Renal pelvis (tissue), 4 donors: ENCODE data around the gene KREMEN2. TPM values are rescaled to one million over a fixed set of nuclear protein-coding genes. Genes with fewer than 3 reads are reported as not detected.
A peak's percentile ranks its signal among the peaks of the same experiment; 100 is the strongest.

Experiments used
- DNase-seq: peaks from one replicate; pipeline ENCODE4 v3.0.0-alpha.2; 2013
- polyA plus RNA-seq, 3 donors: library from polyadenylated mRNA; unstranded; fragments of 120-200 nt; gene quantifications; one replicate each; pipeline ENCODE4 v1.2.1, GENCODE V29; 2013; ENCODE audit not compliant: insufficient read length in 3 of 3

KREMEN2 gene
- polyA plus RNA-seq, 3 donors = 2.5 to 3.6 (median 3.5) TPM

DNA sequence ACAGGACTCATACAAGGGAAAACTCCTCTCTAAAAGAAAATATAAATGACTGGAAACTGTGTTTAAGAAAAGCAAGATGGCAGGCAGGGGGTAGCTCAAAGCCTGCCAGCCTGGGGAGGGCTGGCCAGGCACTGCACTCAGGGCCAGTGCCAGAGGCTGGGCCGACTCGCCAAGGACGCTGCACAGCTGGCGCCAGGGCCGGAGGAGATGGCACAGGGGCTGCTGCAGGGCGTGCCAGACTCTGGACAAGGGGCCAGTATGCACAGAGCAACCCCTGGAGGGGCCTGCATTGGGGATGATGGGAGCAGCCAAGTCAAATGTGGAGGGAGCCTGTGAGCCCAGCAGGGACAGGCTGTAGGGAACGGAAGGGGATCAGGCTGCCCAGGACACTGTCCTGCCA lies 12.1 kb downstream of the KREMEN2 start:
- no peak for DNase-seq

DNA sequence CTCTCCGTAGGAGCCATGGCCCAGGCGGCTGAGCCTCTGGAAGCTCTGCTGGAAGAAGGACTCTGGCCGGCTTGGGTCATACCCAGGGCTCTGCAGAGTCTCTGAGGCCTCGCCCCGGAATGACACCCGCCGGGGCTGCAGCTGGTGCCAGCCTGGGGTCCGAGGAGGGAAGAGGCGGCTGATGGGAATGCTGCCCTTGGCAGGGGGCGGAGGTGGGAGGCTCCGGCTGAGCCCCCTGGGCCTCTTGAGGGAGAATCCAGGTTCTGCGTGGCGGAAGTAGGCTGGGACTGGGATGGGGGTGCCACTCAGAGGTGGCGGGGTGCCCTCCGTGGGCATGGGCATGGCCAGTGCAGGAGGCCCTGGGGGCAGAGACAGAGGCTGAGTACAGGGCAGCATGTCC lies 12.6 kb downstream of the KREMEN2 start:
- no peak for DNase-seq

DNA sequence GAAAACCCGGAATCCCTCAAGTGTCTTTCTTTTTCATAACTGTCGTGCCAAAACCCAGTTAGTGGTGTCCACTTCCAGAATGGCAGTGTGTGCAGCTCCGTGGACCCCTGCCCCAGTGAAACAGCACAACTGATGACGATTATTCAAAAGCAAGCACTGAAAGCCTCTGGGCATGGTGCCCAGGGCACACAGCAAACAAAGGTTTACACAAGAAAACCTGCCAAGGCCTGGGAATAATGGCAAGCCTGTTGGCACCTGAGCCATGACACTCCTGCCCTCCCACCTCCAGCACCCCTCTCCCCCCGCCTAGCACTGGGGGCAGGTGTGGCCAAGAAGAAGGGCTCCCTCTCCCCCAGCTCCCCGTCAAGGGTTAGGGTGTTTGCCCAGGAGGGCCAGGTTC lies 13.4 kb downstream of the KREMEN2 start:
- DNase-seq = no peak

DNA sequence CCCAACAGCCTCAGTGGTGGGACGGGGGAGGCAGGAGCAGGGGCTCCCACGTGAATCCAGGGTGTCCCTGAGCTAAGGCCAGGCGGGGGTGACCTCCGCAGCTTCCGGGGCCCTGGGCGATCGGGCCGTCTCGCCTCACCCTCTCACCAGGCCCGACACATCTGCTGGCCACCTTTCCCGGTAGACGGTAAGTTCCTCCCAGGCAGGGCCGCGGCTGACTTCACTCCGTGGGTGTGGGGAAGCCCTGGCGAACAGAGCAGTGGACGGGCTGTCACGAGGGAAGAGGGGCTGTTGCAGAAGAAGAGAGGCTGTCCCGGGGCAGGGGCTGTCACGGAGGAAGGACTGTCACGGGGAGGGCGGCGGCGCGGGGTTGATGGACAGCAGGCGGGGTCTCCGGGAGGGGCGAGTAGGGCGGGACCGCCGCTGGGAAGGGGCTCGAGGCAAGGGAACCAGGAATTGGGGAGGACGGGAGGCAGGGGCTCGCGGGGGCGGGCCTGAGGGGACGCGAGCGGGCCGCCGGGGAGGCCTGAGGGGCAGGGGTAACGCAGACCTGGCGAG lies 15.7 kb downstream of the KREMEN2 start:
- DNase-seq = no peak

DNA sequence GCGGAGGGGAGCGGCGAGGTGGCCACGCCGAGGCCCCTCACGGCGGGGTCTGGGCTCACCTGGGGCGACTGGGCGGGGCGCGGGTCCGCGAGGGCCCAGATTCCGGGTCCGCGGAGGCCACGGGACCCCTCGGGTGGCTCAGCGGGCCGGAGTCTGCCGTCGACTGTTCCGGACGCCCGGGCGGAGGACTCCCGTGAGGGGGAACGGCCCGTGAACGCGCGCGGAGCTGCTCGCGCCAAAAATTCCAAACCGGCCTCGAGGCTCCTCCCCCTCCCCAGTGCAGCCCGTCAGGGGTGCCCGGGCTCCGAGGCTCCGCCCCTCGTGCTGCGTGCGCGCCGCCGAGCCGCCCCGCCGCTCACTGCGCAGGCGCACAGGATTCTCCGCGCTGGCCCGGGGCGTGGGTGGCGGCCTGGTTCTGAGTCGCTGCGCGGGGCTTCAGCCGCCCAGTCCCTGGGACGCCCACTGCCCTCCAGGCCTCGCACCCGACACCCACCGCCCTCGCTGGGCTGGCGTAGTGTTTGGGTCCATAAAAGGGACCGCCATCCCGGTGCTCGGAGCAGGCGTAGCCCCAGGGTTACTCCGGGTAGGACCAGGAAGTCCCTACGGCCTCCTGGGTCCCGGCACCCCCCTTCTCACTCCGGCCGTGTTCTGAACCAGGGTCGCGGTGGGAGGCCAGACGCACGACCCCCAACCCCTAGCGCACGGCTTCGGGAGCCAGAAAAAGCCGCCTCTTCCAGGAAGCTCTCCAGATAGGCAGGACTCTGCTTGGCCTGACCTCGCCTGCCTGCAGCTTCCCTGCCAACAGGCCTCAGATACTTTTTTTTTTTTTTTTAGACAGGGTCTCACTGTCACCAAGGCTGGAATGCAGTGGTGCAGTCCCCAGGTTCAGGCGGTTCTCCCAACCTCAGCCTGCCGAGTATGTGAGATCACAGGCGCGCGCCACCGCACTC lies 16.4 kb downstream of the KREMEN2 start, which contains the start of gene PKMYT1:
PKMYT1 (minus strand) TSS at position 220 of the 950 bp plus-strand sequence. CDS start 789 bp downstream, outside the sequence.
- DNase-seq = peak; percentile 89

DNA sequence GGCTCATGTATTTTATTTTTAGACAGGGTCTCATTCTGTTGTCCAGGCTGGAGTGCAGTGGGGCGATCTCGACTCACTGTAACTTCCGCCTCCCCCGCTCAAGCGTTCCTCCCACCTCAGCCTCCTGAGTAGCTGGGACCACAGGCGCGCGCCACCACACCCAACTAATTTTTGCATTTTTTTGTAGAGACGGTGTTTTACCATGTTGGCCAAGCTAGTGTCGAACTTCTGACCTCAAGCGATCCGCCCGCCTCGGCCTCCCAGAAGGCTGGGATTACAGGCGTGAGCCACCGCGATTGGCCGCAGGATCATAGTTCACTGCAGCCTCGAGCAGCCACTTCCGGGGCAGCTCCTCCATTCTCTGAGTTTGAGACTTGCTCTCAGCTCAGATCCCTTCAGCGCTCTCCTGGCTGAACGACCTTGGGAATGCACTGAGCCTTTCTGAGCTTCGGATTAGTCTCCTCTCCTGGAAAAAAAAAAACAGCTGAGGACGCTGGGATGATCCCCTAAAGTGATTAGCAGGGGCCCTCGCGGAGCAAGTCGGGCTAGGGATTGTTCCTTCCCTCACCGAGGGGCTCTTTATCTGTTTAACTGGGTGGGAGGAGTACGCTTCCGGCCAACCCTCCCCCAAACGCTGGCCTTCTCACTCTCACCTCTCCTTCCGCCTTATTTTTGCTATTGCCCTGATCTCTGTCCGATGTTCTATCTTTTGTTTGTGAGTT lies 17.3 kb downstream of the KREMEN2 start:
- no peak for DNase-seq

DNA sequence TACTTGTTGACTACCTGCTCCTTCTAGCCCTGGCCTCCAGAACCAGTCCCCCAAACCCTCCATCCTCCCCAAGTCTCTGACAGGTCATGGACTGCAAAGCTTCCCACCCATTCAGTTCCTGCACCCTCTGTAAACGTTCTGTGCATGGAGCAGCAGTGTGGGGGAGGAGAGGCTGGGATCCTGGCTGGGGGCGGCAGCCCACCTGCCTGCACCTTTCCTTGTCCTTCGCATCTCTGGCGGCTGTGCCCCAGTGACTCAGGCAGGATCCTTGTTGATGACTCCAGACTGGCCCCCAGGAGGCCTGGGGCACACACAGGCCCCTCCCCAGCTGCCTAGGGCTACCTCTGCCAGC lies 17.8 kb downstream of the KREMEN2 start:
- DNase-seq = no peak

DNA sequence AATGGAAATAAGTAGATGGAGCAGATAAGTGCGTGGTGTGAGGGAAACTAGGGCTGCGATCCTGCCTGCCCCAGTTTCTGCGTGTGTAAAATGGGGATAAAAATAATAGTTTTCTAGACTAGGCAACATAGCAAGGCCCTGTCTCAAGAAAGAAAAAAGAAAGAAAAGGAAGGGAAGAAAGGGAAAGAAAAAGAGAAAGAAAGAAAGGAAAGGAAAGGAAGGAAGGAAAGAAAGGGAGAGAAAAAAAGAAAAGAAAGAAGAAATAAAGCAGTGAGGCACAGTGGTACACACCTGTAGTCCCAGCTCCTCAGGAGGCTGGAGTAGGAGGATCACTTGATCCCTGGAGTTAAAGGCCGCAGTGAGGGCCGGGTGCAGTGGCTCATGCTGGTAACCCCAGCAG lies 18.3 kb downstream of the KREMEN2 start:
- DNase-seq = no peak

DNA sequence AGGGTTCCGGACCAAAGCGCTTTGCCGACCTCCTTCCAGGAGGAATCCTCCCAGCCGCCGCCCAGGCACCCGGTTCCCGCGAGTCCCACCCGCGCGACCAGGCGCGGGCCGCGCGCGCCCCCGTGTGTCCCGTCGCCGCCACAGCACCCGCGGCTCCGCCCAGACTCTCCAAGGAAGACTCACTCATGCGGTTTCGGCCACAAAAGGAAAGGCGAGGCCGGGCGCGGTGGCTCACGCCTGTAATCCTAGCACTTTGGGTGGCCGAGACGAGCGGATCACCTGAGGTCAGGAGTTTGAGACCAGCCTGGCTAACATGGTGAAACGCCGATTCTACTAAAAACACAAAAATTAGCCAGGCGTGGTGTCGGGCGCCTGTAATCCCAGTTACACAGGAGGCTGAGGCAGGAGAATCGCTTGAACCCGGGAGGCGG lies 19.6 kb downstream of the KREMEN2 start:
- peak; percentile 75 for DNase-seq

DNA sequence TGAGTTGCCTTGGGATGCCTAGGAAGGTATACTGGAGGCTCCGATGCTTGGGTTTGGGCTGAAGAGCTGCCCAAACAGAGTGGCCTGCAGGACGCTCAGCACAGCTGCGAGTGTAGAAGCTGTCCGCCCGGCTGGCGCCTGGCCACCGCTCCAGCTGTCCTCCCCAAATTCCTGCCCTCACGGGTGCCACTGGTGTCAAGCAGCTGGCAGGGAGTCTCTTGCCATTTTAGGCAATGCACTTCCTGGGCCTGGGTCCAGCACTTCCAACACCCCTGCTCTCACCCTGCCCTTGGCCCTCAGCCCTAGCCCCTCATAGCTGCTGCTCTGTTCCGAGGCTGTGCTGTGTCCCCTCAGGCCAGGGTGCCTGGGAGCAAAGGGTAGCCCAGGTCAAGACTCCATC lies 21.4 kb downstream of the KREMEN2 start:
- no peak for DNase-seq

DNA sequence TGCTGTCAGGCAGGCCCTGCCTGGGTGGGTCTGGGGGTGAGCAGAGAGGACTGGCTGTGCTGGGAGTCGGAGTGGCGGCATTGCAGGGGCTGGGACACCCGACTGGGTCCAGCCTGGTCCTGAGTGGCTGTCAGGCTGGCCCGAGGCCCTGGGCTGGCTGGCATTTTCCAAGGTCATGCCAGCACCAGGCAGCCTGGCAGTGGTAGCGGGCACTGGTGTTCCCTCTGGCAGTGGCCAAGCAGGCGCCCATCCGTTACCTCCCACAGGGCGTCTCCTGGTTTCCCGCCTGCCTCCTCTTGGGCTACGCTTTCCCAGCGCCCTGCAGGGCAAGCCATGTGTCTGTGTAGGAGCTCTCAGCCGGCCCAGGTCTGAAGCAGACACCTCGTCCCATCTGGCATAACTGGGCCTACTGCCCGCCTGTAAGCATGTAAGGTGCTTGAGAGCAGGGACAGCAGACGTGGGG lies 21.8 kb downstream of the KREMEN2 start:
- DNase-seq = no peak

DNA sequence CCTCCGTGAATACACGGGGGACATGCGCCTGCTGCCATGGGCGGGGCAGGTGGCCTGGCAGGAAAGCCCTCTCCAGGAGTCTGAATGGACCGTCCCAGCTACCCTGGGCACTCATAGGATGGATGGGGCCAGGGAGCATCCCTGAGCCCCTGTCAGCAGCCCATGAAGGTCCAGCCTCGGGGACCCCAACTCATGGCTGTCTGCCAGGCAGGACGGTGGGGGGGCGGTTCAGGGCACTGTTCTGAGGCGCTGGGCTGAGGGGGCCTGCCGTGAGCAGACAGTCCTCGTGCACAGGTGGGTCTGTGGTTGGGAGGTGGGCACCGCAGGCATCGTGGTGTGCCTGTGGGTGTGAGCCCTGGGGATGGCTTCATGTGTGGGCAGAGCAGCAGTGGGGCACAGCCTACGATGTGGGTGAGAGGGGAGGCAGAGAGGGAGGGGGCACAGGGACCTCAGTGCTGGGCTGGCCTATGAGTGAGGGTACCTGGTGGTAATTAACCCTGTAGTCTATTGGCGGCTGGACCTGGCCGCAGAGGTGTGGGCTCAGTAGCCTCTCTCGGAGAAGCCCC lies 22.6 kb downstream of the KREMEN2 start:
- no peak for DNase-seq

DNA sequence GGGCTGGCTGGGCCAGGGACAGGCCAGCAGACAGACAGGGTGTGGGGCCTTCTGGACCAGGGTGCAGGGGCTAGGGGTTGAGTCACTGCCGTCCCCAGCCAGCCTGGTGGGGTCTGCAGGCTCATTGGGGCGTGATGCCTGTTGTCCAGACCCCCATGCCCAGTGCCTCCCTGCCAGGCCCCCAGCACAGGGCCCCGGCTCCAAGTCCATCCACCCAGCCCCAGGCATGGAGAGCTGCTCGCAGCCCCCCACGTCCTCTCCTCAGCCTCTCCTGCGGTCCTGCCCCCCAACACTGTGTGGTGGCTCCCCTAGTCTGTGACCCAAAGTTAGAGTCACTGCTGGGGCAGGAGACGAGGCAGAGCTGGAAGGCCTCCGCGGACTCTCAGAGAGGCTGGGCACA lies 23.2 kb downstream of the KREMEN2 start:
- DNase-seq = no peak

DNA sequence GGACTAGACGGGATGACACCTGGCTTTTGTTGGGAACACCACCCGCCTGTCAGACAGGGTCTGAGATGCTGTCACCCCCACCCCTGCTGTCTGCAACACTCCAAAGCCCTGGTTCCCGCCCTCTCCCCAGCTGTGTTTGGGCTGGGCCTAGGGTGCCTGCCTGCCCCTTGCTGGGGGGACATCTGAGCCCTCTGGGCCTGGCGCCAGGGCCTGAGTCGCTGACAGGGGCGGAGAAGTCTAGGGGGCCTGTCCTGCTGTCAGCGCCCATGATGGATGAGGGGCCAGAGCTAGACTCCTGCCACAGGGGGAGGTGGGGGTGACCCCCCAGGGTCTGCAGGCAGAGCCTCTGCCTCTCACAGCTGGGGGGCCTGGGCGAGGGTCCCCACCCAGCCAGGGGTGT lies 23.8 kb downstream of the KREMEN2 start:
- no peak for DNase-seq

DNA sequence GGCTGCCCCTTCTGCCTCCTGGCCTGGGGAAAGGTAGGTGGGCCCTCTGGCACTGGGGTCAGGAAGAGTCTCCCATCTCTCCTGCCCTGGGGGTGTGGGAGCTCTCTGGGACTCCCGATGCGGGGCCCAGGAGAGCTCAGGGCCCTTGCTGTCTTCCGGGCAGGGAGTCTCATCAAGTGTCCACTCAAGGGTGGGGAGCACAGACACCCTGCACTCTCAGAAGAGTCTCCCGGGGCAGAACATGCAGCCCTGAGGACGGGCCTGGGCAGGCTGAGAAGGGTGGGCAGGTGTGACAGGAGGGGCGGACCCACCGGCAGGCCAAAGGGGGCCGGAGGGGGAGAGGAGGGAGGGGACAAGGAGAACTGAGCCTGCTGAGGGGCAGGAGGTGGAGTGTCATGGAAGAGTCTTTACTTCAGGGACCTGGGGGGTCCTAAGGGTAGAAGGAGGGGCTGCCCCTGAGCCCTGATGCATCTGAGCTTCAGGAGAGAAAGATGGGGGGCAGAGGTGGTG lies 24.6 kb downstream of the KREMEN2 start:
- no peak for DNase-seq

DNA sequence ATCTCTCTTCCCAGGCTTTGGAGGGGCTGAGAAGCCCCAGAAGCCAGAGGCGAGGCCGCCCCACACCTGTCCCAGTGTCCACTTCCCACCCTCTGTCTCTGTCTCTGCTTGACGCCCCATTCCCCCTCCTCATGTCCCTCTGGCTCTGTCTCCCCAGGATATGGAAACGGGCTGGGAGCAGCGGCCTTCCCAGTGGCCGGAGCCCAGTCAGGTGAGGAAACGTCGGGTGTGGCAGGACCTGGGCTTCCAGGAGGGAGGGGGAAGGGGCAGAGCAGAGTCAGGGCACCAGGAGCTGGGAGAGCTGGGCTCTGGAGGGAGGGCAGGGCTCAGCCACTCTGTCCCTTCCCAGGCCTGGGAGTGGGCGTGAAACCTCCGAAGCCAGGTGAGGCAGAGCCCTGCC lies 26.8 kb downstream of the KREMEN2 start:
- DNase-seq = no peak

DNA sequence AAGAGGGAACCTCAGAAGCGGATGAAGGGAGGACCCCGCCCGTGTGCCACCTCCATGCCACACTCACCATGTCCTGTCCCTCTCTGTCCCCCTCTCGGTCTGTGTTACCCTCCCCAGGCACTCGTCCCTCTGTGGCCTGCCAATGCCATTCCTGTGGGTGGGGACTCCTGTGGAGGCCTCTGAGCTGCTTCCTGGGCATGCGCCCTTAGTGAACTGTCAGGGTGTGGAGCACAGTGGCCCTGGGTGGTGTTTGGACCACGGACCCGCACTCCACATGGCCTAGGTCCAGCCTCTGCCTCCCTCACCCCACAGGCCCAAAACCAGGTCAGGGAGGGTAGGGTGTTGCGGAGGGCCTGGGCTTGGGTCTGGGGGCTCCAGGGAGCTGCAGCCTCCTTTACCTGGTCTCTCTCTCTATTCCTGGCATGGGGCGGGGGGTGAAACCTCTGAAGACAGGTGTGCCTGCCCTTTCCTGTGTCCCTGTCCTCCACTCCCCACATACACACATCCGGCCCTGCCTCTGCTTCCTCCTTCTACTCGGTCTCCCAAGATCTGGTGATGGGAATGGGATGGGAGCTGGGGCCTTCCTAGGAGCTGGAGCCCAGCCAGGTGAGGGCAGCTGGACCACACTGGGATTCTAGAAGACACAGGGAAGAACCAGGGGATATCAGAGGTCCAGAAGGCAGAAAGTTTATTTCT lies 27.6 kb downstream of the KREMEN2 start:
- no peak for DNase-seq

DNA sequence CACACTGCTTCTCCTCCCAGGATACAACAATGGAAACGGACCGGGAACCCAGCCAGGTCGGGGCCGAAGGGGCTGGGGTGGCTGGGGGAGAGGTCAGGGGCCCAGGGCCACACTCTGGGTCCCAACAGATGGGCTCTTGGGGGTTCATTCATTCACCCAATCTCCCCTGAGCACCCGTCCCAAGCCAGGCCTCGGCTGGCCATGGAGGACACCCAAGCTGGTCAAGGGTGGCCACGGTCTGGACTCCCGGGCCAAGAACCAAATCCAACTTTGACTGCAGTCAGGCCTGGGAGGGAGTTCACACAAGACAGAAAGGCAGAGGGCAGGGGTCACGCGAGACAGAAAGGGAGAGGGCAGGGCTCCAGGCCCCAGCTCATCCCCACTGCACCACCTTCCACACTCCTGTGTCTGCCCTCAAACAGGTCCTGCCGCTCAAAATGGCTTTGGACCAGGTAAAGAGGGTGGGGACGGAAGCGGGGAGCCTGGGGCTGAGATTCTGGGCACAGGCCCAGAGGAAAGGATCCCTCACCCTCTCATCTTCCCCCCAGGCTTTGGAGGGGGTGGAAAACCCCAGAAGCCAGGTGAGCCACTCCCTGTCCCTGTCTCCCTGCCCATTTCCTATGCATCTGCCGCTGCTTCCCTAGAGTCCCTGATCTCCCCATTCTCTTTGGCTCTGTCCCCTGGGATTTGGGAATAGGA lies 28.5 kb downstream of the KREMEN2 start:
- no peak for DNase-seq

DNA sequence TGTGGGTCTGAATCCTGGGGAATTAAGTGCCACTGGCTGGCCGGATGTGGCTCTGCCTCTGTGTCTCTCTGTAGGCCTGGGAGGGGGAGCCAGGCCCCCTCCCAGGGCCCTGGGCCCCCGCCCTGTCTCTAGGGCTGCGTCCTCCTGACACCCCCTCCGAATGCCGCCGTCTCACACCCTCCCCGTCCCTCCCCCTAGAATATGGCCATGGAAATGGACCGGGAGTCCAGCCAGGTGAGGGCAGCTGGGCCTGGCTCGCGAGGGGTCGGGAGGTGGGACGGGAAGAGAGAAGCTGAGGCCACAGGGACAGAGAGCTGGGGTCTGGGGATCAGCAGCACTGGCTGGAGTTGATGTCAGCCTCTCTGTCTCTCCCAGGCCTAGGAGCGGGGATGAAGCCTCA lies 32.2 kb downstream of the KREMEN2 start:
- DNase-seq = no peak

DNA sequence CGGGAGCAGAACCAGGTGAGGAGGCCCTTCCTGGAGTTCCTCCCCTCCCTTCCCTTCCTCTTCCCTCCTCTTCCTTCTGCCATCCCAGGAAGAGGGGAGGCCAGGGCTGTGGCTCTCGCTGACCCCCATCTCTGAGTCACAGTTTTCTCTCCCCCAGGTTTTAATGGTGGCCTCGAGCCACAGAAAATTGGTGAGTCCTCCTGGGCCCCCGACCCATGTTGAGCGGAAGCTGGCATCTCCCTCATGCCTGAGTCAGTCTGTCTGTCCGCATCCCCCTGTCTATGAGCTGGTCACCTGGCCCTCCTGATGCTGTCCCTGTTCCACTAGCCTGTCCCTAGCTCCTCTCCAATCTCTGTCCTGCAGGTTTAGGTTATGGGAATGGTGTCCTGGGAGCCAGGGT lies 35.9 kb downstream of the KREMEN2 start:
- DNase-seq = no peak

DNA sequence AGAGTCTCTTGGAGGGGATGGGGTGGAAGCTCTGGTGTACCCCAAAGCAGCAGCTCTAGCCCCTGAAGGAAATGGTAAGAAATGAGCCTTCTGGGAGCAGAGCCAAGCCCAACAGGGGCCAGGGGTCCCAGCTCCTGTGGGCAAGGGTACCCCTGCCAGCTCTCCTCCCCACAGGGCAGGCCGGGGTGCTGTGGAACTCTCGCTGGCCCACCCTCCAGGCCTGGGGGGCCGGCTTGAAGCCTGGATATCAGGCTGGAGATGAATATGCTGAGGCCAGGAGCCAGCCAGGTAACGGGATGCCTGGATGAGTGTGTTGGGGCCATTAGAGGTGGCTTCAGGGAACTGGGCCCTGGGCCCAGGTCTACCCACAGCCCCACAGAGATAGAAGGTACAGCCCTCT lies 36.5 kb downstream of the KREMEN2 start:
- no peak for DNase-seq
